DMS153 treated with DMSO at 0.1 percent for 48 hours (cell line): ENCODE results near the gene KAT6B.
"Not testable (repeated sequence)": the region's sequence is repeated elsewhere in the genome, so short reads cannot be mapped to it uniquely, and the experiment has no call there.

Experiments
- DNase-seq: peaks from one replicate; lab custom pipeline; 2025; ENCODE audit not compliant: unreplicated experiment; lab: John Stamatoyannopoulos, UW

Gene KAT6B

GRCh38 chr10:75032119-75032518 lies 205.7 kb downstream of the KAT6B start:
- no peak for DNase-seq

GRCh38 chr10:75032813-75033212 lies 206.4 kb downstream of the KAT6B start:
- DNase-seq, result no peak

GRCh38 chr10:75033399-75034130 lies 207.2 kb downstream of the KAT6B start:
- DNase-seq, result no peak

- DNase-seq, result no peak
Measured at GRCh38 chr10:75034131-75034512, 207.7 kb downstream of the KAT6B start.

GRCh38 chr10:75034714-75035258 lies 208.4 kb downstream of the KAT6B start:
- DNase-seq, result no peak

- DNase-seq, result no peak
Measured at GRCh38 chr10:75035975-75036708, 209.7 kb downstream of the KAT6B start.

GRCh38 chr10:75037171-75038153 lies 211.1 kb downstream of the KAT6B start:
- no peak for DNase-seq

GRCh38 chr10:75038335-75038734 lies 211.9 kb downstream of the KAT6B start:
- no peak for DNase-seq

GRCh38 chr10:75040576-75040975 lies 214.2 kb downstream of the KAT6B start:
- no peak for DNase-seq

GRCh38 chr10:75042292-75042974 lies 216.0 kb downstream of the KAT6B start:
- no peak for DNase-seq

GRCh38 chr10:75043256-75044131 lies 217.1 kb downstream of the KAT6B start:
- DNase-seq, result no peak

GRCh38 chr10:75048669-75049098 lies 222.3 kb downstream of the KAT6B start:
- no peak for DNase-seq

- DNase-seq, result no peak
Measured at GRCh38 chr10:75049316-75050148, 223.1 kb downstream of the KAT6B start.

GRCh38 chr10:75050149-75050919 lies 223.9 kb downstream of the KAT6B start:
- no peak for DNase-seq

- DNase-seq, result no peak
Measured at GRCh38 chr10:75051308-75051707, 224.9 kb downstream of the KAT6B start.

- not testable (repeated sequence) for DNase-seq
Measured at GRCh38 chr10:75055896-75056406, 229.6 kb downstream of the KAT6B start.

- DNase-seq, result no peak
Measured at GRCh38 chr10:75057680-75058079, 231.3 kb downstream of the KAT6B start.

GRCh38 chr10:75058161-75058560 lies 231.8 kb downstream of the KAT6B start:
- no peak for DNase-seq
